Stimulated activated CD8-positive, alpha-beta memory T cell treated with anti-CD3 and anti-CD28 coated beads, Interleukin-4, amount 100 ng/mL, for 48 hours (primary cell): ENCODE results near the gene CDK6.

Experiments used
- DNase-seq: peaks from one replicate; pipeline ENCODE4 v3.0.0-alpha.2; 2020

Gene CDK6

DNA sequence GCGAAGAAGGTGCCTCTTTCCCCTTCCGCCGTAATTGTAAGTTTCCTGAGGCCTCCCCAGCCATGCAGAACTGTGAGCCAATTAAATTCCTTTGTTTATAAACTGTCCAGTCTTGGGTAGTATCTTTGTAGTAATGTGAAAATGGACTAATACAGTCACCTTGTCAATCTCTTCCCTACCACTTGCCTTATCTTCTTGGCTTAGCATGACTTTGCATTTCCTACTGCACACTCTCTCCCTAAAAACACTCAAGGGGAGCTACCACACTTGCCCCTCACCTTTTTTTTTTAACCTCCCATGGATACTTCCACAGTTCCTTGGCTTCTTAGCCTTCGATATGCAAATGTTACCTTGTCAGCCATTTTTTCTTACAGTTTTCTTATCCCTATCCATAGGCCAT lies 7.4 kb upstream of the CDK6 start:
- DNase-seq = no peak

GRCh38 chr7:92843034-92843760 lies 6.8 kb upstream of the CDK6 start:
- DNase-seq = no peak

- no peak for DNase-seq
Observed at GRCh38 chr7:92841192-92841591, 4.8 kb upstream of the CDK6 start.

GRCh38 chr7:92840316-92840715 lies 3.9 kb upstream of the CDK6 start:
- DNase-seq = no peak

GRCh38 chr7:92839901-92840300 lies 3.5 kb upstream of the CDK6 start:
- DNase-seq = no peak

DNA sequence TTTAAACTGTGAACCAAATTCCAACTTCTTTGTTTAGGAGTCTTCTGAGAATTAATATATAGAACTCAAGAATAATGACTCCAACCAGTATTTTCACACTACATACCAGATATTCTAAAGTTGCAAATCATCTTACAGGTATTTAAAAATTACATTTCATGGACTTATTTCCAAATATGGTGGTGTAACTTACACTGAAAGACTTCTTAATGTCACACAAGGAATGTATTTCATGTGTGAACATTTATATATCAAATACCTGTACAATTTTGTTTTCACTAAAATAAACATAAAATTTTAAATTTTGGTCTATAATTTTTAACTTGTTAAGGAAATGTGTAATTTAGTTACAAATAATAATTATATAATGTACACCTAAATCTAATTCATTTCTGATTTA lies 2.6 kb upstream of the CDK6 start:
- no peak for DNase-seq

- DNase-seq = peak; percentile 55
Observed at GRCh38 chr7:92837000-92837749, 802 bp upstream of the CDK6 start.

DNA sequence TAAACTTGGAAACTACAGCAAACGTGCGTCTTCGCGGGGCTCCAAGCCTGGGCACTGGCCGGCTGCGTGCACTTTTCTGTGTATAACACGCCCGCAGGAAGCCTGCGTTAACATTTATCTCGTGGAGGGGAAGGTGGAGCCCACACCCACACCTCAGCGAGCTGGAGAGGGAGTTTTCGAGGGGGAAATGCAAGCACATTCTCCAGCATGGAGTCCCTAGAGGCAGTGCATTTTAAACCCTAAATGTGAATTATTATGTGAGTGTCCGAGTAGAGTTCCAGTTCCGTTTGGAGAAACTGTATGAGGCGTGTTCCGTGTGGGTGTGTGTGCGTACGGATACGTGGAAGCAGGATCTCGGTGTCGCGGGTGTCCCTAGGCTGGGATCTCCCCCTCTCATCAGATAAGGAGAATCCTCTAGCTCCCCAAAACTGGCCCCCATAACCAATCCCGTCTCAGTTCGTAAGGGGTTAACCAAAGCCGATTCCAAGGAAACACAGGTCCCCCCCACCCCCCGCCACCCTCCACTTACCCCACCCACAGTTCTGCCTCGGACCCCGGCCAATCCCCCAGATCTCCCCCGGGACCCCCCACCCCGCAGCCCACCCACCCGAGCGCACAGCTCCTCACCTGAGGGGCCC lies 403 bp downstream of the CDK6 start:
- DNase-seq = peak; percentile 68

GRCh38 chr7:92835261-92835850 lies 1.0 kb downstream of the CDK6 start:
- DNase-seq = peak; percentile 73

DNA sequence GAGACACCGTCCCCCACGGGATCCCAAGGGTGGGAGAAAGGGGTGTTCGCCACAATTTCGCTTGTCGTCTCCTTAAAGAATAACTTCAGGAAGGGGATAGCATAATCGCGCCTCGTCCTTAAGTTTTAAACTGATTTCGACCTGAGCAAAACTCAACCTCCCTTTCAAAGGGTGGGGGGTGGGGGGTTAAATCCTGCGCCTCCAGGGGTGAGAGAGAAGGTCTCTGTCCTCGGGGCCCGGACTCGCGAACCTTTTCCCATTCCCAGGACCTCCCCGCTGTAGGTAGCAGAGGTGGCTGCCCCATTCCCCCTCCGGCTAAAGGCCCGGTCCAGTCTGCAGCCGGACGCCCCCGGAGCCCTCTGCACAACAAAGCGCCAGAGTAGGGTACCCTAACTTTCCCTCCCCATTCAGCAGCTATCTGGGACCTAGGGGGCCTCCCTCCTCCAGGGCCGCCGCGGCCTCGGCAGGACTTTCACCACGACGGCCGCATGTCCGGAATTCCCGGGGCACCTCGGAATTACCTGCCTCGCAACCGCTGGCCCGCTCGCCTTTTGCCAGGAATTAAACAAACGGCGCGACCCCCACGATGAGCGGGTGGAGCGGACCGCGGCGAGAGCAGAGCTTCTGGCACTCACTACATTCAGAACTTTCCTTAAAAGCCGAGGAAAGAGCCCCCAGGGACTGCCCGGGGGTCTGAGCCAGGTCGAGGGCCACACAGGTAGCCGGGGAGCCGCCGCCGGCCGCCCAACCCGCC lies 1.7 kb downstream of the CDK6 start:
- DNase-seq = peak; percentile 45

DNA sequence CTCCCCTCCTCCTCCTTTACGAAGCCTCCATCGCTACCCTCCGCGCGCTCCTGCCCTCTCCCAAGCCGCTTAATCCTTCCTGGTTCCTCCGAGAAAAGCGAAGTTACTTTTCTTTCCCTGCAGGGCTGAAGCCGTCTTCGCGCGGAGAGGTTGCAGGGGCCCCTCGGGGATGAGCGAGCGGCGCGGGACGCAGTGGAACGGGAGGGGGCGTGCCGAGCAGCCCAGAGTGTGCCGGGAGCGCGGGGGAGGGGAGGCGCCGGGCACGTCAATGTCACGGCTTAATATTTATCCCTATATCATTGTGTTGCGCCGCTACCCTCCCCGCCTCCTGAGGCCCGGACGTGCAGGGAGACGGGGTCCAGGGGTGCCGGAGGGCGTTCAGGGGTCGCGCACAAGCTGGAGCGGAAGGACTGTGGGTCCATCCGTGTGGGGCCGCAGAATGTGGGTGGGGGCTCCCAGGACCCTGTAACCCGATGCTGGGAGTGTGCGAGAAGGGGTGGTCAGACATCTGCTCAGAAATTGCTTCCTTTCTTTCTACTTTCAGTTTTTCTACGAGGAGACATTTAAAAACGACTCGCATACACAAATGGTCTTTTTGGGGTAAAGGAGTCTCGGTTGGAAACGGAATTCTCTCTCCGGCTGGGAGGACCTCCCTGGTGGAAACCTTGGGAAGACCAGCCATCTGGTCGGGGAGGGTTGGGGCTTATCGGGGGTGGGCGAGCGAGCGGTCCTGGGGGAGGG lies 2.4 kb downstream of the CDK6 start:
- peak; percentile 88 for DNase-seq

GRCh38 chr7:92833024-92833765 lies 3.2 kb downstream of the CDK6 start:
- DNase-seq = peak; percentile 89

- no peak for DNase-seq
Observed at GRCh38 chr7:92832534-92833023, 3.8 kb downstream of the CDK6 start.

- no peak for DNase-seq
Observed at GRCh38 chr7:92831716-92832533, 4.4 kb downstream of the CDK6 start.

- no peak for DNase-seq
Observed at GRCh38 chr7:92830532-92831110, 5.8 kb downstream of the CDK6 start.

DNA sequence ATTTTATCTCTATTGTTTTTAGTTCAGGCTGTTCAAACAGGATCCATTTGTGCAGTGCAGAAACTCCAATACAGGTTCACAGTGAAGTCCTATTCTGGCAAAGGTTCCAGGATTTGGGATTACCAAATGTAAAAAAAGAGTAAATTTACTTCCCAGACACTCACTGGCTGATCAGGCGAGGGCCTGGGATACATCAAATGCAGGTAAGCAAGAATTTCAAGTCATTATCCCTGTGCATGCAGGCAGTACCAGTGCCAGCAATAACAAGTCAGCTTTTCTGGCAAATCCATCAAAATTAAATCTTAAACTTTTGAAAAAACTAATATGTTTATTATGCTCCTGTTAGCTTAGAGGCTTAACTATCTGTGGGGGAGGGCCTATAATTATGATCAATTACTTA lies 6.3 kb downstream of the CDK6 start:
- DNase-seq = no peak

- DNase-seq = no peak
Observed at GRCh38 chr7:92827464-92828120, 8.8 kb downstream of the CDK6 start.

DNA sequence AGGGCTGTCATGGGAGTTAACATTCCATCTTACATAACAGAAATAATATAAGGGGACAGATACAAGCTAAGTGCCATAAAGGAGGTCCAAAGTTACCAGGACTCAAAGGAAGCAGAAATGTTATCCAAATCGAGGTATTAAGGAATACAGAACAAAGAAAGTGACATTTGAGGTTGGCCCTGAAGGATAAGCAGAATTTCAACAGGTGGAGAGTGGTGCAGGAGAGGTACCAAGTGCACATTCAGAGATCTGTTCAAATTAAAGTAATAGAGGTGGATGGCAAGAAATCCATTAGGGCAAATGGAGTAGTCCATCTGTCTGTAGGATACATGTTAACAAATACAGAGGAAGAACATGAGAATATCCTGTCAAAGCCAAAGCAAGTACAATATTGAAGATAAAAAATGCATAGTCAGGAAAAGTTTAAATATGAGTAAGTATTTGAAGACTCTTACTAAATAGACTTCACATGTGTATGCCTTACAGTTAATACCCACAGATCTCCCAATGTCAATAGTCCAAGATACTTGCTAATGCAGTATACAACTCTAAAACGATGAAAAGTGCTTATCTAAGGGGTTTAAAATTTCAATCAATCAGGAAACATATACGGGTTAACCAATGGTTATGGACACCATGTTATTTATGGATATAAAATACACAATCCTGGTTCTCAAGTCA lies 10.0 kb downstream of the CDK6 start:
- no peak for DNase-seq
